ENCODE measurements around the gene MEIS1.

GRCh38 chr2:66462501-66462825 lies 27.5 kb downstream of the MEIS1 start:
- no peak for TF ChIP-seq CTCF (tag by site-specific recombination; IDR thresholded peaks at IDR 0.05)
- TF ChIP-seq ZNF362 (tag by site-specific recombination; IDR thresholded peaks at IDR 0.05): no peak
- no peak for TF ChIP-seq ZNF785 (tag by site-specific recombination; IDR thresholded peaks at IDR 0.05)
- TF ChIP-seq TCF7L2 (IDR thresholded peaks at IDR 0.05; ENCODE audit: borderline replicate concordance, low read depth, low read length): no peak
- TF ChIP-seq HOXD13 (CRISPR knock-in tag; IDR thresholded peaks at IDR 0.05; ENCODE audit: borderline replicate concordance): no peak
- TF ChIP-seq ZNF133 (tag by site-specific recombination; IDR thresholded peaks at IDR 0.05): no peak
- no peak for TF ChIP-seq ZNF768 (tag by site-specific recombination; IDR thresholded peaks at IDR 0.05)
- TF ChIP-seq HIC1 (tag by site-specific recombination; IDR thresholded peaks at IDR 0.05): no peak
- TF ChIP-seq ZNF24 (tag by site-specific recombination; IDR thresholded peaks at IDR 0.05): no peak
- TF ChIP-seq PBX3 (CRISPR knock-in tag; IDR thresholded peaks at IDR 0.05): no peak
- no peak for TF ChIP-seq REPIN1 (tag by site-specific recombination; IDR thresholded peaks at IDR 0.05; ENCODE audit: low read depth)
- TF ChIP-seq ZNF174 (tag by site-specific recombination; IDR thresholded peaks at IDR 0.05): no peak
- TF ChIP-seq ZFP69B (tag by site-specific recombination; IDR thresholded peaks at IDR 0.05): no peak
- no peak for TF ChIP-seq ZNF121 (tag by site-specific recombination; IDR thresholded peaks at IDR 0.05)

All from HEK293 (cell line).